GM19324 (cell line): ENCODE results near the gene WWOX.
"Not testable (repeated sequence)": the region's sequence is repeated elsewhere in the genome, so short reads cannot be mapped to it uniquely, and the experiment has no call there.

Experiments
- ATAC-seq: cut with Tn5 transposase; IDR thresholded peaks from one replicate; pipeline ENCODE4 v1.9.1; 2021; ENCODE audit warnings: mild to moderate bottlenecking, moderate library complexity; ENCODE audit not compliant: unreplicated experiment, low FRiP score

WWOX gene

DNA sequence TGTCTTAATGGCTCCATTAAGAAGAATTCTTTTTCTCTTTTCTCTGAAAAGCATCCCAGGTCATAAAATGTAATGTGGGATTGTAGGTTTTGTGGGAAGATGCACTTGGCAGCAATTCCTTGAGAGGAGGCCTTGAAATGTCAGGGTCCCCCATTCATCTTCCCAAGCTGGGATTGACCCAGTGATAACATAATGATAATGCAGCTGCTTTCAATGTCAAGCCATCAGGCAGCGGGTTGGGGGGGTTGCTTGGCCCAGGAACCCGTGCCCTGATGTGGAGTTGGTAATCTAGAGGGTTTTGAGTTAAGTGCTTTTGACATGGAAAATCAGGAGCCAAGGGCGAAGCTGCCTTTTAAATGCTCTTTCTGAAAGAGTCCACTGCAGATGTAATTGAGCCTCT, 484.0 kb downstream of the WWOX start:
- ATAC-seq, result no peak

DNA sequence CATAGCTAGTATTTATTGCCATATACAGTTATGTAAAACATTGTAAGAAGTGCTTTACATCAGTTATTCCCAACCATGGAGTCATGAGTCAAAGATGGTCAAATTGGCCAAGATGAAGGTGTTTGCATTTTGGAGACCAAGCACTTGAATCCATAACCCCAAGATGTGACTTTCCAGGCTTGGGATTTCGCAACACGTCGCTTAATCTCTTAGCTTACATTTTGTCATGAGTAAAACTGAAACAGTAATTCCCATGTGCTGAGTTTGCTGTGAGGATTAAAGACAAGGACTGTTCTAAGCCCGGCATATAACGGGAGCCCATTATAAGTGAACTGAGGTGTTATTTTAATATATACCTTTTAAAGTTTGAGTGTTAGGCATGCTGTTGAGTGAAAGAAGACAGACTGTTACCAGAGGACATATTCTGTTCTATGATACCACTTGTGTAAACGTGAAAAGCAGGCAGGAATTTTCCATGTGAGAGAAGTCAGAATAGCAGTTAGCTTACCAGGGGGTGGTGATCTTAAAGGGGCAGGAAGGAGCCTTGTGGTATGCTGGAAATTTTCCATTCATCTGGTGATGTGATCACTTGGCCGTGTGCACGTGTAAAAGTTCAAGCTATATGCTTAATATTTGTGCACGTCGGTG, 484.9 kb downstream of the WWOX start:
- no peak for ATAC-seq

DNA sequence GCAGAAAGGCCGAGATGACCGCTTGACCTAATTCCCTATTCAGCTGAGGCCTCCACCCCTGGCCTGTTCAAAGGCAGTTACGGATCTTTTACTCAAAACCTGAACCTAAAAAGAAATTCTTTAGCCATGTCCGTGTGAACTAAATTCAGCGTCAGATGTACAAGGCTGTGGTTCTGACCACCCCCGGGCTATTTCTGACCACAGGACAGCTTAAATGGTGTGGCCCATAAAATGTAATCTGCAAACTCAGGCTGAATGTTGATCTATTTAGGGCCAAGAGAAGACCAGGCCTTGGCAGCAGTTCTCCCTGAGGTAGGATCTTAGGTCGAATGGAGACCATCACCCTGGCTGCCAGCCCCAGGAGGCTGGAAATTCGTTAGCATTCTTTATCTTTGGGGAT, 485.5 kb downstream of the WWOX start:
- ATAC-seq, result no peak

DNA sequence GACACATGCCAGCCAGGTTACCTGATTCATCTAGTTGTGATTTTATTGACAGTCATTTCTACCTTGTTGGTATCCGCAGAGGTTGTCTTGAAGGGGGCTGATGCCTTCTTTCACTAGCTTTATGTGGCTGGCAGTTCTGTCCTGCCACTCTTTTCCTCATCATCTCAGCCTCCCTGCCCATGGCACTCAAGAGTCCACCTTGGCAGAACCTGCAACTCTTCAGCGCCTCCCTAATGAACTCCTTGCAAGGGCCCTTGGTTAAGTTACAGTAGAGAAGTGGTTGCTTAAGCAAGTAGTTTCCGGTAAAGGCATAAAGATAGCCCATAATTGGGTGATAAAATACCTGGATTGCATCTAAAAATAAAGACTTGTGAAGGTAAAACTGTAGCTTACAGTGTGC, 489.9 kb downstream of the WWOX start:
- ATAC-seq, result no peak

DNA sequence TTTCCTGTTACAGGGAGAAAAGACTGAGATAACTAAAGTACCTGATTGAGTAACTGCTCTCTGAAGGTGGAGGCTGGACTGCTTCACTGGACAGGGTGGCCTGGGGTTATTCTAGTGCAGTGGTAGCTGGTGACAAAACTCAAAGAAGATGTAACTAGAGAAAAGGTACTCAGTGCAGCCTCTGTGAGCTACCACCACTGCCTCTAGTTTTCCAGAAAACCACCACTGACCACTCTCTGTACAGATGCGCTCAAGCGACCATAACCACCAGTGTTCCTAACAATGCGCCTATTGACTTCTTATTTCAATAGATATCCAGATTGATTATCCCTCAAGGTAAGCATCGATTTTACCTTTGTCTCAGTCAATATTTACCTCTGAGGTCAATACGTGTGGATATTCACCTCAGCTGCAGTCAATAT, 492.2 kb downstream of the WWOX start:
- no peak for ATAC-seq

DNA sequence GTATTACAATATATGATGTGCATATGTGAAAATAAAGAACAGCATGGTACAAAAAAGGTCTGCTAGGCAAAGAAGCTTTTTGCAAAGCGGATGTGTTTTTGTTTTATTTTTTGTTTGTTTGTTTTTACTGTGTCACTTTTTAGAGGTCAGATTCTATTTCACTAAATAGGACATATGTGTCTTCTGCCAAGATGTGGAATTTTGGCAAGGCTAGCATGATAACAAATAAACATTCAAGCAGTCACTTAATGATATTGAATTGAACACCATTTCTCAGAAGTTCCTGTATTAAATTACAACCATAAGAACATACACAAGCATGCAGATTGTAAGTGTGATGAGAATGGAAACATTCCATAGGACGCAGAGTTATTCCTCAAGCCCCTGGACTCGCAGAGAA, 492.7 kb downstream of the WWOX start:
- no peak for ATAC-seq

DNA sequence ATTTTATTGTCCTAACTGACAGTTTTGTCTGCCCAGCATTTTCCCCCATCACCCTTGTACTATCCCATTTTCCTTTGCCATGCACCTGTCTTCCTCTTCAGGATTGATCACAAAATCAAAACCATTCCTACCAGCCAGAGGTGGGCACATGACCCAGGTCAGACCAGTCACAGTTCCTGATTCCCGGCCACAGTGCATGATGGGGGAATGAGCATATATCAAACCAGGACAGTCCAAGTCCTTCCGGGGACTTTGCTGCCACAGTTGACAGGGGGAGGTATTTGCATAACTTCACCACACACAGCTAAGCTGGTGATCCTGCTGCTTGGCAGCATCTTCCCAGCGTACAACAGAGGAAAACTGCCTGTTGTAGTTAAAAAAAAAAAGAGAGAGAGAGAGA, 493.9 kb downstream of the WWOX start:
- no peak for ATAC-seq

DNA sequence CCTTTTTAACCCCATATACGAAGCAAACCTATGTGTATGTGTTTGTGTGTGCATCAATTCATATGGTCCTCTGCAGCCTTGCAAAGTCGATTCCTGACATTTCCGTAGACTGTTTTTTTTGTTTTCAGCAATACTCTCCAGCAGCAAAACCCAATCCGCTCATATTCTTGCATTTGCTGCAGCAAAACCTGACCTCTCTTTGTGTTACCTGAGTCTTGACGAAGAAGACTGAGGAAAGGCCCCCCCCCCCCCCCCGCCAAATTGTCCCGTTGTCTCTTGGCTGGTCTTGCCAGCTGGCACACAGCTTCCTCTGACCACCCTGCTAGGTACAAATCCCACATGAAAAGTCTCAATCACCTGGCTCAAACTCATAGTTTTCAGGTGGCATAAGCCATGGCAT, 494.7 kb downstream of the WWOX start:
- ATAC-seq, result no peak

DNA sequence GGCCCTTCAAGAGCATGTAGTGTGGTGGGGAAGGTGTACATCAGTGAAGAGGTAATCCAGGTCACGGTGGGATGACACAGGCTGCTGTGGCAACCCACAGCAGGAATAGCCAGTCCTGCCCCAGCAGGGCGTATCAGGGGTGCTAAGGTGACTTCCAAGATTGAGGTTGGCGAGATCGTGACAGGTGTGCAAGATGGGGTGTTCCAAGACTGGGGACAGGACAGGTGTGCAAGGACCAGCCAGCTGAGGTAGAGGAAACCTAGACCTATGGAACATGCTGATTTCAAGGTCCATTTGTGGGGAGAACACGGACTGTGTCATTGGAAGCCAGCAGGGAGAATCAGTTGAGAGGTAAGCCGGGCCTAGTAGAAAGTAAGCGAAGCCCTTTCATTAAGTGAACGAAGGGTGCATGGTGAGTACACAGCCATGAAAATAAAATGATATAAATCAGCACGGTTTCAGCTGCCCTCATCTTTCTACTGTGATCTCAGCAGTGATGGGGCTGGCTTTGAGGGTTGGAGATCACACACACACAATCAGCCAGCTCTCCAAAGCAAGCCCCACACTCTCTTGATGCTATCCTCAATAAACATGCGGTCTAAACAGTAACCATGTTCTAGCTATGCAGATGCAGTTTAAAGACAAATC, 497.0 kb downstream of the WWOX start:
- ATAC-seq, result no peak

DNA sequence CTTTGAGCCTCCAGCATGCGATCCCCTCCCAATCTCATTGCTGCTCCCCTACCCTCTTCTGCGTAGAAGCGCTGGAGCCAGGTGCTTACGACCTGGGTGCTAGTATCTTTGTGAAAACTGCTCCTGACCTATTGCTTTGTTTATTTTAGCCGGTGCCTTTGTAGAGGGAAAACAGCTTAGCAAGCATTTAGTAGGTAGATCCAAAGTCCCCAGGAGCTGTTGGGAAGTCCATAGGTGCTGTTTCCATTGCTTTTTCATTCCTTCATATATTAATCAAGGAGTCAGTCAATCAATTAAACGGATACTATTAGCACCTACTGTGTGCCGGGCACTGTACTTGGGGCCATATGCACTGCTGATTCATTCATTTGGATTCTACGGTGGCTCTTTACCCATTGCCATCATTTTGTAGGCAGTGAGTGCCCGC, 497.6 kb downstream of the WWOX start:
- ATAC-seq, result no peak

DNA sequence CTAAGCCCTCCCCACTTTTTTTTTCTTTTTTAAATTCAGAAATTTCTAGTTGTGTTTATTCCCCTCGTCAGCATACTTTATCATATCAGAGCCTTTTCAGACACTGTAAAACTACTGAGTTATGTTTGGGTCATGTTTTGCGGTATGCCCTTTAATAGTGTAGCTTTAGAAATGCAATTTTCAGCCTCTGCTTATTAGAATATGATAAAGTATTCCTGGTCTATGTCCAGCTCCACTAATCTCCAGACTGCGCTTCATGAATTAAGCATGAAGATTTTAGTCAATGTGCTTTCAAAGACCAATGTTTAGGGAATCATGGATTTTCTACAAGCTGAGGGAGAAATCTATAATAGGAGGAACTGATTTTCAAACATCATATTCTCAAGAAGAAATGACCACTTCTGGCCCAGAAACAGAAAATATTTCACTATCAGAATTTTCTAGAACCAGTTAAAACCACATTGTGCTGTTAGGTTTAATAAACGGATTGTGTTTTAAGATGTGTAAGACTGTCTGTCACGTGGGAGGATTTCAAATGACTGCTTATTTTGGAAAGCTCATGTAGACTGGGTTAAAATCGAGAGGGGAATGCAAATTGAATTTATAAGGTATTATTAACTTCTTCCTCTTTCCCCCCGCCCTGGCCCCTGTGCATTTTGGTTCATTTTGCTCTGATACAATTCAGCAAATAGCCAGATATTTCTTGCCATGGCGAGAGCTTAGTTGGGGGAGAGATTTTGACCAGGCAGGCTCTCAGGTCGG, 498.5 kb downstream of the WWOX start:
- no peak for ATAC-seq

DNA sequence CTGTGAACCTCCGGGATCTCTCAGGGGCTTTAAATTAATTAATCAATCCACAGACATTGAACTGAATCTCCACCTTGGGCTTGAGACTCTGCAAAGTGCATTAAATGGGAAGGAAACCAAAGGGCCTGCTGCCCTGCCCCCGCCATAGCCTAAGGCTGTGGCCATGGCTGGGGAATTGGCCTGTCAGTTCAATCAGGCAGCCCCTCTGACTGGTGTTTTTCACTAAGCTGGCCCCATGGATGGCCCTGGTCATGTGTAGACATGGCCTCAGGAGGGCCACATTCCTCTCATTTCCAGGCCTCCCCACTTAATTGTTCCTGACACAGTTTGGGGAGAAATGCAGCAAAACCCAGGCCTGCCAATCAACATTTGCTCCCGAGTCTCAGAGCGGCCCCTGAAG, 499.8 kb downstream of the WWOX start:
- no peak for ATAC-seq

DNA sequence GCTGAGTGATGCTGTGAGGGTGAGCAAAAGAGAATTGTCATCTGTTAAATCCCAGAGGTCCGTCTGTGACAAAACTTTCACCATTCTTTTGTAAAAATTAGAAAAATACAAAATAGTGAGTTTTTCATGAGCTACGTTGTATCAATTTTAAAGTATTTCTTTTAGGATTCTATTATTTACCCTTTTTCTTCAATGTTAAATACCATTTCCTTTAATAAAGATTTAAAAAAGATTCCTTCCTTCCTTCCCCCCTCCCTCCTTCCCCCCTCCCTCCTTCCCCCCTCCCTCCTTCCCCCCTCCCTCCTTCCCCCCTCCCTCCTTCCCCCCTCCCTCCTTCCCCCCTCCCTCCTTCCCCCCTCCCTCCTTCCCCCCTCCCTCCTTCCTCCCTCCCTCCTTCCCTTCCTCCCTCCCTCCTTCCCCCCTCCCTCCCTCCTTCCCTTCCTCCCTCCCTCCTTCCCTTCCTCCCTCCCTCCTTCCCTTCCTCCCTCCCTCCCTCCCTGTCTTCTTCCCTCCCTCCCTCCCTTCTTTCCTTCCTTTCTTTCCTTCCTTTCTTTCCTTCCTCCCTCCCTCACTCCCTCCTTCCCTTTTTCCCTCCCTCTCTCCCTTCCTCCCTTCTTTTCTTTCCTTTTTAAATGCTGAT, 505.1 kb downstream of the WWOX start:
- not testable (repeated sequence) for ATAC-seq

DNA sequence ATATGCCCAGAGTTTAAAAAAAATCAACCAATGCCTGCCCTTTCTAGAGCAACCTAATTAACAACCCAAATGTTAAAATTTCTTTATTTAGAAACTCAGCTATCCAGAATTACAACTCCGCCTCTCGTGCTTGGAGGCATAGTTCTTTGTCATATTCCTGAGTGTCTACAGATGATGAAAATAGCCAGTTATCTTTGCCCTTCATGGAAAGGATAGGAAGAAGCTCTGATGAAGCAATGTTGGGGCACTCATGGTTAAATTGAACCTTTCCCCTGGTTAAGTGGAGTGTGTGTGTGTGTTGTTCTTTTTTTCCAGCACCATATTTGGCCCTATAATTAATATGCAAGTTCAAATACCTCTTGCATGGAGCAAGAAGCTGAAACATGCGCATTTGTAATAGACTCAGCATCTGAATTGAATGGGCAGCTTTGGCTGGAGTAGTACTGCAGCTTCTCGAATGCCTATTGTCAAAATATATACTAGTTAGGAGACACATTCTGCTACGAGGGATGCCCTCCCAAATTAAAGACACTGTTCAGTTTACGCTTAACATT, 506.2 kb downstream of the WWOX start:
- ATAC-seq, result no peak

DNA sequence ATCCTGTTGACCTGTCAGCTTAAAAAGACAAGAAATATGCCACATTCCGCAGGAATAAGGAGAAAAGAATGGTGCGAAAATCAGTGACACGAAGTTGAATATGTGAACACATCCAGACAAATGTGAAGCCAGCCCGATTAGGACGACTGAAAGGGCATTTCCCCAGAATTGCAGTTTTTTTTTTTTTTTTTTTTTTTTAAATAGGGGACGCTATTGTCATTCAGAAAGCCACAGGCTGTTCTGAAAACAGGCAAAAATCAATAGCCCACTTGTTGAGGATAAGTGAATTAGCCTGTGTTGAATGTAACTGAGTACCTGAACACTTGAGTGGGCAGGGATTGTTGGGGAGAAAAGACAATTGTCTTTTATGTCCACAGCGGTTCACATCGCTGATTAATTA, 507.1 kb downstream of the WWOX start:
- no peak for ATAC-seq

DNA sequence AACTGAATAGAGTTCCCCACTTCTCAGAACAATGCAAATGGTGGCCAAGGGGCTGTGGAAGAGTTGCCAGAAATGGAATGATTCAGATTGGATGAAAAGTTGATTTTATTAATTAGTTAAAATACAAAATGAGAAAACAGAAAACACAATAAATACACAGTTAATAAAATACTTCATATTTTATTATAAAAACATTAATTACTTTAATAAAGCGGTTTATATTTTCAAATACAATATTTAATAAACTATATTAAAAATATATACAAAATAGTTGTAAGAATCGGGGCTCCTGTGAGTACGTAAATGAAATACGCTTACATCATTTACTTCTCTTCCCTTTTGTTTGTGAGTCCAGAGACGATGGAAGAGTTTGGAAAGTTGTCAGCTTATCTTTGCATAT, 507.6 kb downstream of the WWOX start:
- ATAC-seq, result no peak

DNA sequence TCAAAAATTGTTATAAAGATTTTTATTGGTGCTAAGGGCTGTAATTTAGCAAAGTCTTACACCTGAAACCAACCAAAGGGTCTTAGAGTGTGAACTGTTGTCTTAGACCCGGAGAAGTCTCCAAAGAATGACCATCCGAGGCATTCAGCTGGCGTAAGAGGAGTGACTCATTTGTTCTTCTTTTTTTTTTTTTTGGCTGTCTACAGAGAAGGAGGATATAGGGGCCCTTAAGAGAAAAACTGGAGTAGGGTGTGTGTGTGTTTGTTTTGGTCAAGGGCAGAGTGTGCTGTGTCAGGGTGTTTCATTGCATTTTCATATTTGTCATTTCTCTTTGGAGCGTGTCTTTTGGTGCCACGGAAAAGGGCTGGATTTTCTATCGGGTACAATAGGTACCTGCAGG, 508.0 kb downstream of the WWOX start:
- no peak for ATAC-seq

DNA sequence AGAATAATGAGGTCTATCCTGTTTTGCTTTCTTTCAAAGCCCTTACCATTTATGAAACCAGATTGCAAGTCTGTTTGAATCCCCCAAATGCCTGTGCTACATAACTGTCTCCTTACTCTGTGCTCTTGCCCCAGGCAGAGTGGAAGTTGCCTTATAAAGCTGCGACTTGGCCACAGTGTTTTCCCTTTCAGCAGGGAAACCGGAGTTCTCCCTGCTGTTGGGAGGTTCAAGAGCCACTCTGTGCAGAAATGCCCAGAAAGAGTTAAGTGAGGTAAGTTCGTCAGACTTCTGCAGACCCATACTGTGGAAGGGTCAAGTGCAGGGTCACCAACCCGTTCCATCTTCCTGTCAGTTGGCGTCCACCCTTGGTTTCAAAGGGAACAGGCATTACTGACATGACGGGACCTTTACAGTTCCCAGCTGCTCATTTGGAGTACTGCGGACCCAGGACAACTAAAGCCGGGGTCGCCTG, 508.9 kb downstream of the WWOX start:
- ATAC-seq, result no peak

DNA sequence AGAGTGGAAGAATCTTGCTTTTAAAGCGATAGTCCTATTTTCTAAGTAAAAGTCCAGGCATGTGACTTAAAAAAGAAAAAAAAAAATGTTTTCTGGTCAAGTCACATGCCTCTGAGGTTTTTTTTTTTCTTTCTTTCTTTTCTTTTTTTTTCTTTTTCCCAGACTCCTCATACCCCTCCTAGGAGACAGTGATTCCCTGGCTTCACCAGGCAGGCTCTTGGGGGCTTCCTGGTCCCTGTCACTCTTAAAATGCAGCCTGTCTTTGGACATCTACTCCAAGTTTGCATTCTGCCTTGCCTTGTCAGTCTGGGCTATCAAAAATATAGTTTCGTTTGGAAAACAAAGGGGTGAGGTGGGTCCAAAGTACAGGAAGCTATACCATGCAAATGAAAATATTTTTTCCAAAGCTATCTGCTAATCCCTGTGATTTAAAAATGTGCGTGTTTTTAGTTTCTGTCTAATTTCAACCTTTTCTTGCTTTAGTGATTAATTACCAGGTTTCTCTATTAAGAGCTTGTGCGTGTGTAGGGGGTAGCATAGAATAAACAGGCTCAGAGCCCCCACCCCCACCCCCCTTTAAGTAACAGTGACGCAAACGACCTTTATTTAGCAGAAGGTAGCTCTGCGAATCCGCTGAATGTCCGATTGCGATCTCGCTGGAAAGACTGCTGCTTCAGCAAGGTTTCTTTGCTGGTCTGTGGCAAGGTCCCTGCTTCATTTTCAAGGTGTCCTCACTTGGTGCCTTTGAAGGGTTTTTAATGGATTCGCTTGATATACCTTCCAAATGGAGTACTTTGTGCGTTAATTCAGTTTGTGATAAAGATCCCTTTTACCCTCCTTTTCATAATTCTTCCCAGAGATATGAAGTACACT, 510.2 kb downstream of the WWOX start:
- ATAC-seq, result no peak

DNA sequence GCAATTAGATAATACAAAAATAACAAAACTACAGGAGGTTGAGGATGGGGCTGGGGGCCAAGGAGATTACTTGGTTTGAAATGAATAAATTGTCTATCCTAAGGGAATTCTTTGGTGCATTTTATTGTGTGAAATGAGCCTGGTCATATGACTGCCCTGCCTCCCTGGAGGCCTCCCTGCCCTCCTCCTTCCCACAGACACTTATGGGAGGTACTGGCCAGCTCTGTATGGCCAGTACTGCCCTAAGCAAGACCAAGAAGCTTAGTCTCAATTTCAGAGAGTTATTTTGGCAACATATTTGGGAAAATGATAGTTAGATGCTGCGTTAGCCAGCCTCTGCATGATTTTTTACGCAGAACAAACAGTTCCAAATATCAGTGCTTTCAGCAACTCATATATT, 511.9 kb downstream of the WWOX start:
- no peak for ATAC-seq
